Right atrium auricular region (tissue), 2 donors: ENCODE data around the gene NETO1. TPM values are rescaled to one million over a fixed set of nuclear protein-coding genes. Genes with fewer than 3 reads are reported as not detected.

Experiments used
- DNase-seq: peaks from one replicate; pipeline ENCODE4 v3.0.0-alpha.2; 2019; ENCODE audit warnings: low spot score
- H3K27ac ChIP-seq, 2 donors: fragments of 200-600 bp; sonication (generic); 1 replicate in 1 of 2; 2 replicates in 1 of 2; pipeline ENCODE4 v1.5.1; 2016 to 2019
- H3K27me3 ChIP-seq, 2 donors: fragments of 200-600 bp; sonication (generic); one replicate each; pipeline versions ENCODE4 v1.5.1 to v1.6.0; 2017 to 2019
- H3K36me3 ChIP-seq: fragments of 200-600 bp; sonication (generic); one replicate; pipeline ENCODE4 v1.5.1; 2016
- H3K4me1 ChIP-seq, 2 donors: fragments of 200-600 bp; sonication (generic); one replicate each; pipeline versions ENCODE4 v1.5.1 to v1.6.0; 2017 to 2019
- H3K4me3 ChIP-seq, 2 donors: fragments of 200-600 bp; sonication (generic); 1 replicate in 1 of 2; 2 replicates in 1 of 2; pipeline ENCODE4 v1.5.1; 2017 to 2019; ENCODE audit warnings: mild to moderate bottlenecking in 1 of 2, moderate library complexity in 1 of 2
- H3K9me3 ChIP-seq, 2 donors: fragments of 200-600 bp; sonication (generic); one replicate each; pipeline ENCODE4 v1.5.1; 2019
- total RNA-seq, 2 donors: library from RNA; depleted of rRNA; stranded (reverse); fragments of >200 nt; gene quantifications; one replicate each; pipeline ENCODE4 v1.1.0, GENCODE V29; 2016
- TF ChIP-seq, protein P1 (sequence below), 2 donors: fragments of 200-600 bp; sonication (generic); IDR thresholded peaks; one replicate each; pipeline ENCODE4 v1.5.1; 2019; ENCODE audit warnings: antibody characterized with exemption in 2 of 2

Gene NETO1
- total RNA-seq, 2 donors from 2014 or later: 1.5 TPM; not detected in 1

GRCh38 chr18:72726201-72726600 lies 141.6 kb downstream of the NETO1 start:
- Histone ChIP-seq H3K4me3 (no peak overlapping the region), H3K36me3 (no peaks in the 10 kb centered on the region), H3K4me1 (no peaks in the 10 kb centered on the region), H3K27ac (no peak overlapping the region), H3K27me3 (no peaks in the 10 kb centered on the region), H3K9me3 (no peaks in the 10 kb centered on the region)
- TF ChIP-seq, protein P1, sequence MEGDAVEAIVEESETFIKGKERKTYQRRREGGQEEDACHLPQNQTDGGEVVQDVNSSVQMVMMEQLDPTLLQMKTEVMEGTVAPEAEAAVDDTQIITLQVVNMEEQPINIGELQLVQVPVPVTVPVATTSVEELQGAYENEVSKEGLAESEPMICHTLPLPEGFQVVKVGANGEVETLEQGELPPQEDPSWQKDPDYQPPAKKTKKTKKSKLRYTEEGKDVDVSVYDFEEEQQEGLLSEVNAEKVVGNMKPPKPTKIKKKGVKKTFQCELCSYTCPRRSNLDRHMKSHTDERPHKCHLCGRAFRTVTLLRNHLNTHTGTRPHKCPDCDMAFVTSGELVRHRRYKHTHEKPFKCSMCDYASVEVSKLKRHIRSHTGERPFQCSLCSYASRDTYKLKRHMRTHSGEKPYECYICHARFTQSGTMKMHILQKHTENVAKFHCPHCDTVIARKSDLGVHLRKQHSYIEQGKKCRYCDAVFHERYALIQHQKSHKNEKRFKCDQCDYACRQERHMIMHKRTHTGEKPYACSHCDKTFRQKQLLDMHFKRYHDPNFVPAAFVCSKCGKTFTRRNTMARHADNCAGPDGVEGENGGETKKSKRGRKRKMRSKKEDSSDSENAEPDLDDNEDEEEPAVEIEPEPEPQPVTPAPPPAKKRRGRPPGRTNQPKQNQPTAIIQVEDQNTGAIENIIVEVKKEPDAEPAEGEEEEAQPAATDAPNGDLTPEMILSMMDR (IDR thresholded peaks at IDR 0.05): no peak
- DNase-seq: no peak

DNA sequence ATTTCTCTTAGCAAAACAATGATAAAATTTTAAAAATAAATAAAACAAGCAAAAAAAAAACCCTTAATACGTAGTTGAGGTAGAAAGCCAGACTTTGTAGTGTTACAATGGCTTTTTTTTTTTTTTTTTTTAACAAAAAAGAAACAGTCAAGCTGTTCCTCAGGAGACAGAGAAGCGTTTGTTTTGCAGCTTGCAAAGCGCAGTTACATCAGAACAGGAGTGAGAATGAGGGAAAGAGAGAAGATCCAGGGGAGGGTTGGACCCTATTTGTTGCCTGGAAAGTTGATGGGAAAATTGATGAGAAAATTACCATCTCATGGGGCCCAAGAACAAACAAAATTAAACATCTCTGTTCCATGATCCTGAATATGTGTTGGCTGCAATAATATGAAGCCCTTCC lies 146.5 kb downstream of the NETO1 start:
- TF ChIP-seq, protein P1 (IDR thresholded peaks at IDR 0.05): no peak

GRCh38 chr18:72720116-72720515 lies 147.7 kb downstream of the NETO1 start:
- DNase-seq: no peak
- Histone ChIP-seq H3K9me3 (no peaks in the 10 kb centered on the region), H3K36me3 (no peaks in the 10 kb centered on the region), H3K4me3 (no peak overlapping the region), H3K4me1 (no peaks in the 10 kb centered on the region), H3K27ac (no peak overlapping the region), H3K27me3 (no peaks in the 10 kb centered on the region)
- TF ChIP-seq, protein P1 (IDR thresholded peaks at IDR 0.05): no peak

More for the DNA sequence above, 146.5 kb downstream of the NETO1 start:
- no peaks in the 10 kb centered on the region for H3K9me3 ChIP-seq
- no peaks in the 10 kb centered on the region for H3K4me1 ChIP-seq
- no peak overlapping the region for H3K27ac ChIP-seq
- DNase-seq: no peak
- H3K36me3 ChIP-seq: no peaks in the 10 kb centered on the region
- no peak overlapping the region for H3K4me3 ChIP-seq
- H3K27me3 ChIP-seq: no peaks in the 10 kb centered on the region

DNA sequence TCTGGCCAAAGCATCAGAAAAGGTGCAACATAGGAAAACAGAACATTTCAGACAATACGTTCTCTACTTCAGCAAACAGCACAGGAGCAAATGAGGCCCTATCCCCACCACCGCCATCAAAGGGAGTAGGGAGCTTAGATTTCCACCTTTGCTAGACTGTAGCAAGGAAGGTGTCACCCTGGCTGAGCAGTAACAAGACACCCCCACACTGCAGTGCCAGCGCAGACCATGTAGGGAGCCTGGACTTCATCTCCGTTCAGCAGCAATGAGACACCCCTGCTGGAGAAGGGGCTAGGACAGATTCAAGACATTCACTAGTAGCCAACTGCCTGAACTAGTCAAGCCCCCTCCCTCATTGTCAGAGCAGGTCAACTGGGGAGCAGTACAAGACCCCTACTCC lies 163.6 kb downstream of the NETO1 start:
- TF ChIP-seq, protein P1 (IDR thresholded peaks at IDR 0.05): no peak
- Histone ChIP-seq H3K36me3 (no peaks in the 10 kb centered on the region), H3K9me3 (no peaks in the 10 kb centered on the region)

DNA sequence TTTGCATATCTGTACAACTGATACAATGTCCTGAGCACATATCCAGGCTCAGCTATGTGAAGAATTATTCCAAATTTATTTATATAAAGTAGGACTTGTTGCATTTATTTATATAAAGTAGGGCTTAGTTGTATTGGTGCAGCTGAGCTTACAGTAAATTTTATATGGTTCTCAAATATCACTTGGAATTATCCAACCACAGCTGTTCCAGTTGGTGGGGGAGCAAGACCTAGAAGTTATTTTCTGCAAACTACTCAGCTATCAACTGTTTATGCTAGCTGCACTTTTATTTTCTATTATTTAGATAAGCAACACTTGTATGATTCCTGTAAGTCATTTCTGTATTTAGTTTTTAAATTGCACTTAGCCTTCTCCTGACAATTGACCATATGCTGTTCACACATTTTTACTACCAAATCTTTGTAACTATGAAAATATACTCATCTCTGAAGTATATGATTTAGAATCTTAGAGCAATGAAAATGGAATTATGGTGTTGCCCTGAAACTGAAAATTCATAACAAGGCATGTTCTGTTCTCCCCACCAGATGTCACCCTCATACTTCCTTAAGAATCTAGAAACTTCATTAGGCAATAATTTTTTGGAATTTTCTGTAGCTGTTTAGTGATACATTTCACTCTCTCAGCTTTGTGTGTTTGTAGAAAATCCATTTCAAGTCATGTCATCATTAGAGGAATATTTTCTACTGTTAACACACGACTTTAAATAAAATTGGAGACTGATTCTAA lies 166.7 kb downstream of the NETO1 start:
- no peaks in the 10 kb centered on the region for H3K4me1 ChIP-seq
- no peak for DNase-seq
- no peaks in the 10 kb centered on the region for H3K36me3 ChIP-seq
- H3K27ac ChIP-seq: no peak overlapping the region
- no peaks in the 10 kb centered on the region for H3K9me3 ChIP-seq
- TF ChIP-seq, protein P1 (IDR thresholded peaks at IDR 0.05): peak in 1 of 2 donors; percentile 49
- H3K27me3 ChIP-seq: no peaks in the 10 kb centered on the region
- H3K4me3 ChIP-seq: no peak overlapping the region

More for the DNA sequence above, 163.6 kb downstream of the NETO1 start:
- Histone ChIP-seq H3K27me3 (no peaks in the 10 kb centered on the region), H3K4me3 (no peak overlapping the region), H3K27ac (no peak overlapping the region), H3K4me1 (no peaks in the 10 kb centered on the region)
- DNase-seq: no peak

- no peaks in the 10 kb centered on the region for H3K9me3 ChIP-seq
- H3K27me3 ChIP-seq: no peaks in the 10 kb centered on the region
- TF ChIP-seq, protein P1 (IDR thresholded peaks at IDR 0.05): no peak
- DNase-seq: no peak
- no peak overlapping the region for H3K27ac ChIP-seq
- no peaks in the 10 kb centered on the region for H3K36me3 ChIP-seq
- peaks cover 0 to 1% of the 10 kb centered on the region in 2 donors for H3K4me1 ChIP-seq
- H3K4me3 ChIP-seq: no peak overlapping the region
These were observed 170.1 kb downstream of the NETO1 start for GRCh38 chr18:72697706-72698105.
